ENCODE measurements around the gene RAB15.

Gene RAB15

GRCh38 chr14:64937171-64937820 is 34.8 kb downstream of the RAB15 start:
- H3K4me2 ChIP-seq (ENCODE audit: insufficient read depth, low read length): no peak overlapping the region

GRCh38 chr14:64935508-64935907 is 36.6 kb downstream of the RAB15 start:
- no peaks in the 10 kb centered on the region for H3K9me3 ChIP-seq (ENCODE audit: insufficient read depth, low read length, severe bottlenecking)
- H3K4me1 ChIP-seq (ENCODE audit: insufficient read depth, low read length): no peaks in the 10 kb centered on the region
- no peak overlapping the region for H3K4me2 ChIP-seq (ENCODE audit: insufficient read depth, low read length)
- TF ChIP-seq CTCF (IDR thresholded peaks at IDR 0.05; ENCODE audit: borderline replicate concordance, extremely low read depth, low read length, poor library complexity, severe bottlenecking) (no peak), EZH2 (IDR thresholded peaks at IDR 0.05; ENCODE audit: borderline replicate concordance, low read depth, low read length, severe bottlenecking) (no peak)
- no peak for DNase-seq
- no peak overlapping the region for H2AFZ ChIP-seq (ENCODE audit: low read depth, low read length)
- no peak overlapping the region for H3K4me3 ChIP-seq (ENCODE audit: low read depth in 1 of 2, low read length in 2 of 2)
- peaks cover 76% of the 10 kb centered on the region for H3K36me3 ChIP-seq (ENCODE audit: insufficient read depth, low read length)
- no peak overlapping the region for H3K27ac ChIP-seq (ENCODE audit: low read length)
- no peak overlapping the region for H3K9ac ChIP-seq (ENCODE audit: low read depth, low read length)
- H3K27me3 ChIP-seq (ENCODE audit: insufficient read depth, low read length, poor library complexity): no peaks in the 10 kb centered on the region
- peaks cover 5% of the 10 kb centered on the region for H4K20me1 ChIP-seq (ENCODE audit: insufficient read depth, low read length)
- no peak for ATAC-seq (ENCODE audit: insufficient read depth, low read depth)
- peaks cover 19% of the 10 kb centered on the region for H3K79me2 ChIP-seq (ENCODE audit: insufficient read depth, low read length)

More at GRCh38 chr14:64937171-64937820, 34.8 kb downstream of the RAB15 start:
- no peaks in the 10 kb centered on the region for H3K9me3 ChIP-seq (ENCODE audit: insufficient read depth, low read length, severe bottlenecking)
- DNase-seq: no peak
- no peaks in the 10 kb centered on the region for H3K4me1 ChIP-seq (ENCODE audit: insufficient read depth, low read length)
- H2AFZ ChIP-seq (ENCODE audit: low read depth, low read length): no peak overlapping the region
- ATAC-seq (ENCODE audit: insufficient read depth, low read depth): no peak
- no peak overlapping the region for H3K4me3 ChIP-seq (ENCODE audit: low read depth in 1 of 2, low read length in 2 of 2)
- no peak overlapping the region for H3K9ac ChIP-seq (ENCODE audit: low read depth, low read length)
- no peaks in the 10 kb centered on the region for H3K27me3 ChIP-seq (ENCODE audit: insufficient read depth, low read length, poor library complexity)
- no peak overlapping the region for H3K27ac ChIP-seq (ENCODE audit: low read length)
- H4K20me1 ChIP-seq (ENCODE audit: insufficient read depth, low read length): peaks cover 9% of the 10 kb centered on the region
- H3K79me2 ChIP-seq (ENCODE audit: insufficient read depth, low read length): peaks cover 5% of the 10 kb centered on the region; the same call in 1 of the 2 replicates
- TF ChIP-seq EZH2 (IDR thresholded peaks at IDR 0.05; ENCODE audit: borderline replicate concordance, low read depth, low read length, severe bottlenecking): no peak
- no peak for TF ChIP-seq CTCF (IDR thresholded peaks at IDR 0.05; ENCODE audit: borderline replicate concordance, extremely low read depth, low read length, poor library complexity, severe bottlenecking)
- peaks cover 76% of the 10 kb centered on the region for H3K36me3 ChIP-seq (ENCODE audit: insufficient read depth, low read length)

GRCh38 chr14:64934338-64934929 is 37.7 kb downstream of the RAB15 start:
- Histone ChIP-seq H3K4me3 (ENCODE audit: low read depth in 1 of 2, low read length in 2 of 2) (no peak overlapping the region), H3K4me2 (ENCODE audit: insufficient read depth, low read length) (no peak overlapping the region), H3K27me3 (ENCODE audit: insufficient read depth, low read length, poor library complexity) (no peaks in the 10 kb centered on the region), H3K36me3 (ENCODE audit: insufficient read depth, low read length) (peaks cover 85% of the 10 kb centered on the region), H3K27ac (ENCODE audit: low read length) (no peak overlapping the region), H3K9ac (ENCODE audit: low read depth, low read length) (no peak overlapping the region), H4K20me1 (ENCODE audit: insufficient read depth, low read length) (peaks cover 5% of the 10 kb centered on the region), H2AFZ (ENCODE audit: low read depth, low read length) (no peak overlapping the region), H3K79me2 (ENCODE audit: insufficient read depth, low read length) (peaks cover 30% of the 10 kb centered on the region), H3K9me3 (ENCODE audit: insufficient read depth, low read length, severe bottlenecking) (no peaks in the 10 kb centered on the region), H3K4me1 (ENCODE audit: insufficient read depth, low read length) (peaks cover 5% of the 10 kb centered on the region)
- DNase-seq (no peak), ATAC-seq (ENCODE audit: insufficient read depth, low read depth) (no peak)
- TF ChIP-seq CTCF (IDR thresholded peaks at IDR 0.05; ENCODE audit: borderline replicate concordance, extremely low read depth, low read length, poor library complexity, severe bottlenecking): no peak
- TF ChIP-seq EZH2 (IDR thresholded peaks at IDR 0.05; ENCODE audit: borderline replicate concordance, low read depth, low read length, severe bottlenecking): no peak

All from DND-41 (cell line).